NCI-H187 (cell line): ENCODE measurements around the gene ADH7.

Experiments
- DNase-seq, 2 experiments: peaks; one replicate each; lab custom pipeline; 2025; lab: John Stamatoyannopoulos, UW

ADH7 gene

GRCh38 chr4:99435154-99435553 is at the start of gene ADH7:
Gene ADH7 (minus strand): TSS chr4:99435342. CDS start chr4:99435233, 109 bp downstream.
- no peak for DNase-seq

- DNase-seq, result no peak
Observed at GRCh38 chr4:99483636-99484035, 48.5 kb upstream of the ADH7 start.

GRCh38 chr4:99473131-99473530 is 38.0 kb upstream of the ADH7 start:
- no peak for DNase-seq

GRCh38 chr4:99471896-99472295 is 36.8 kb upstream of the ADH7 start:
- DNase-seq, result no peak

GRCh38 chr4:99471349-99471748 is 36.2 kb upstream of the ADH7 start:
- no peak for DNase-seq

GRCh38 chr4:99468889-99469288 is 33.7 kb upstream of the ADH7 start:
- no peak for DNase-seq

GRCh38 chr4:99467887-99468286 is 32.7 kb upstream of the ADH7 start:
- DNase-seq, result no peak

- no peak for DNase-seq
Observed at GRCh38 chr4:99463566-99463965, 28.4 kb upstream of the ADH7 start.

GRCh38 chr4:99462875-99463464 is 27.8 kb upstream of the ADH7 start:
- DNase-seq, result peak in 1 of 2 experiments; percentile 7

GRCh38 chr4:99461623-99462401 is 26.7 kb upstream of the ADH7 start:
- DNase-seq, result no peak

- DNase-seq, result no peak
Observed at GRCh38 chr4:99459546-99460042, 24.5 kb upstream of the ADH7 start.

- DNase-seq, result no peak
Observed at GRCh38 chr4:99458911-99459447, 23.8 kb upstream of the ADH7 start.

GRCh38 chr4:99457676-99458075 is 22.5 kb upstream of the ADH7 start:
- no peak for DNase-seq

GRCh38 chr4:99457270-99457669 is 22.1 kb upstream of the ADH7 start:
- DNase-seq, result no peak

- DNase-seq, result no peak
Observed at GRCh38 chr4:99447513-99447912, 12.4 kb upstream of the ADH7 start.

- no peak for DNase-seq
Observed at GRCh38 chr4:99447079-99447478, 11.9 kb upstream of the ADH7 start.

- no peak for DNase-seq
Observed at GRCh38 chr4:99438405-99438780, 3.3 kb upstream of the ADH7 start.

GRCh38 chr4:99437723-99438404 is 2.7 kb upstream of the ADH7 start:
- DNase-seq, result peak in 1 of 2 experiments; percentile 9

- DNase-seq, result no peak
Observed at GRCh38 chr4:99436976-99437722, 2.0 kb upstream of the ADH7 start.

GRCh38 chr4:99436462-99436861 is 1.3 kb upstream of the ADH7 start:
- DNase-seq, result no peak

- no peak for DNase-seq
Observed at GRCh38 chr4:99430106-99430505, 5.0 kb downstream of the ADH7 start.

GRCh38 chr4:99417125-99417524 is 18.0 kb downstream of the ADH7 start:
- no peak for DNase-seq
